ENCODE data around the gene SWAP70.

Gene SWAP70

GRCh38 chr11:9714272-9714940, 50.5 kb downstream of the SWAP70 start:
- Histone ChIP-seq H3K9me3 (ENCODE audit: insufficient read depth, low read depth, low read length) (peaks cover 5% of the 10 kb centered on the region; the same call in 1 of the 2 replicates), H3K4me3 (ENCODE audit: low read length, poor library complexity, severe bottlenecking) (no peak overlapping the region), H3K9me2 (replicated peaks; ENCODE audit: low read depth, low read length) (no peaks in the 10 kb centered on the region), H3K27me3 (ENCODE audit: insufficient read depth, low read length, poor library complexity, severe bottlenecking) (no peaks in the 10 kb centered on the region), H4K20me1 (ENCODE audit: insufficient read depth, low read length, poor library complexity, severe bottlenecking) (no peaks in the 10 kb centered on the region), H3K4me1 (ENCODE audit: insufficient read depth, low read length, poor library complexity, severe bottlenecking) (peaks cover 15% of the 10 kb centered on the region), H3K36me3 (ENCODE audit: insufficient read depth, low read length) (peaks cover 18% of the 10 kb centered on the region; the same call in 1 of the 2 replicates), H3K79me2 (ENCODE audit: insufficient read depth, low read length) (peaks cover 5% of the 10 kb centered on the region; the same call in 1 of the 2 replicates), H3K4me2 (ENCODE audit: low read depth, low read length, poor library complexity, severe bottlenecking) (no peak overlapping the region), H3K9ac (ENCODE audit: low read depth, low read length, poor library complexity, severe bottlenecking) (no peak overlapping the region), H2AFZ (ENCODE audit: low read length) (no peak overlapping the region), H3F3A (ENCODE audit: low read depth) (no peaks in the 10 kb centered on the region)
- TF ChIP-seq EZH2phosphoT487 (IDR thresholded peaks at IDR 0.05; ENCODE audit: borderline replicate concordance) (no peak), CTCF (conservative IDR thresholded peaks at IDR 0.05; ENCODE audit: low read length) (no peak)

- Histone ChIP-seq H3F3A (ENCODE audit: low read depth) (no peaks in the 10 kb centered on the region), H3K9me3 (ENCODE audit: insufficient read depth, low read depth, low read length) (peaks cover 5% of the 10 kb centered on the region; the same call in 1 of the 2 replicates), H3K27me3 (ENCODE audit: insufficient read depth, low read length, poor library complexity, severe bottlenecking) (no peaks in the 10 kb centered on the region), H3K9ac (ENCODE audit: low read depth, low read length, poor library complexity, severe bottlenecking) (no peak overlapping the region), H3K4me2 (ENCODE audit: low read depth, low read length, poor library complexity, severe bottlenecking) (no peak overlapping the region), H4K20me1 (ENCODE audit: insufficient read depth, low read length, poor library complexity, severe bottlenecking) (no peaks in the 10 kb centered on the region), H2AFZ (ENCODE audit: low read length) (no peak overlapping the region), H3K36me3 (ENCODE audit: insufficient read depth, low read length) (peaks cover 18% of the 10 kb centered on the region; the same call in 1 of the 2 replicates), H3K9me2 (replicated peaks; ENCODE audit: low read depth, low read length) (no peaks in the 10 kb centered on the region), H3K79me2 (ENCODE audit: insufficient read depth, low read length) (peaks cover under 1% of the 10 kb centered on the region; the same call in 1 of the 2 replicates), H3K4me3 (ENCODE audit: low read length, poor library complexity, severe bottlenecking) (no peak overlapping the region), H3K4me1 (ENCODE audit: insufficient read depth, low read length, poor library complexity, severe bottlenecking) (peaks cover 27% of the 10 kb centered on the region)
- TF ChIP-seq CTCF (conservative IDR thresholded peaks at IDR 0.05; ENCODE audit: low read length) (no peak), EZH2phosphoT487 (IDR thresholded peaks at IDR 0.05; ENCODE audit: borderline replicate concordance) (no peak)
Measured at GRCh38 chr11:9716275-9717039, 52.6 kb downstream of the SWAP70 start.

- H3K4me3 ChIP-seq (ENCODE audit: low read length, poor library complexity, severe bottlenecking), result no peak overlapping the region
- peaks cover 5% of the 10 kb centered on the region; the same call in 1 of the 2 replicates for H3K9me3 ChIP-seq (ENCODE audit: insufficient read depth, low read depth, low read length)
- TF ChIP-seq CTCF (conservative IDR thresholded peaks at IDR 0.05; ENCODE audit: low read length) (no peak), EZH2phosphoT487 (IDR thresholded peaks at IDR 0.05; ENCODE audit: borderline replicate concordance) (no peak)
- no peak overlapping the region for H2AFZ ChIP-seq (ENCODE audit: low read length)
- no peak overlapping the region for H3K9ac ChIP-seq (ENCODE audit: low read depth, low read length, poor library complexity, severe bottlenecking)
- H3K36me3 ChIP-seq (ENCODE audit: insufficient read depth, low read length), result peaks cover 18% of the 10 kb centered on the region; the same call in 1 of the 2 replicates
- H3K9me2 ChIP-seq (replicated peaks; ENCODE audit: low read depth, low read length), result no peaks in the 10 kb centered on the region
- H3K27me3 ChIP-seq (ENCODE audit: insufficient read depth, low read length, poor library complexity, severe bottlenecking), result no peaks in the 10 kb centered on the region
- no peaks in the 10 kb centered on the region for H4K20me1 ChIP-seq (ENCODE audit: insufficient read depth, low read length, poor library complexity, severe bottlenecking)
- H3F3A ChIP-seq (ENCODE audit: low read depth), result no peaks in the 10 kb centered on the region
- no peak overlapping the region for H3K4me2 ChIP-seq (ENCODE audit: low read depth, low read length, poor library complexity, severe bottlenecking)
- no peaks in the 10 kb centered on the region for H3K79me2 ChIP-seq (ENCODE audit: insufficient read depth, low read length)
- H3K4me1 ChIP-seq (ENCODE audit: insufficient read depth, low read length, poor library complexity, severe bottlenecking), result peaks cover 29% of the 10 kb centered on the region
Measured at GRCh38 chr11:9717040-9717357, 53.1 kb downstream of the SWAP70 start.
